ENCODE results near the gene PPIA. TPM values are rescaled to one million over a fixed set of nuclear protein-coding genes. Genes with fewer than 3 reads are reported as not detected.

PPIA gene
- total and polyA plus RNA-seq, 2 donors (not counting 1 experiment from before 2014, with no cell fraction given), result 807 to 1,498 TPM

DNA sequence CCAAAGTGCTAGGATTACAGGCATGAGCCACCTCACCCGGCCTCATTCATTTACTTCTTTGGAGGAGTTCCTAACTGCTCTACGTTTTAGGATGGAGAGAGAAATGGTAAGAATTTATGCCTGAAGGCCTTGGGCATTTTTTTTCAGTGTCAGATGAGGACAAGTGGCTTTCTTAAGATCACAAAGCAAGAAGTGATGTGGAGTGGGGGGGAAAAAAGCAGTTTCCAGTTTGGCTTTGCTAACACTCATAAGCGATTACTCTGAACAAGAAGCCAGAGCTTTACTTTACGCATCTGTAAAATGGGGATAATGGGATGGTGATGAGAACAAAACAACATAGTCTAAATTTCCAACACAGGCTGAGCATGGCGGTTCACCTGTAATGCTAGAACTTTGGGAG, 2.6 kb upstream of the PPIA start:
- peaks cover 13% of the 10 kb centered on the region for H4K20me1 ChIP-seq (ENCODE audit: control insufficient read depth, insufficient read depth, low read length, poor library complexity, severe bottlenecking)
- TF ChIP-seq, protein P1, sequence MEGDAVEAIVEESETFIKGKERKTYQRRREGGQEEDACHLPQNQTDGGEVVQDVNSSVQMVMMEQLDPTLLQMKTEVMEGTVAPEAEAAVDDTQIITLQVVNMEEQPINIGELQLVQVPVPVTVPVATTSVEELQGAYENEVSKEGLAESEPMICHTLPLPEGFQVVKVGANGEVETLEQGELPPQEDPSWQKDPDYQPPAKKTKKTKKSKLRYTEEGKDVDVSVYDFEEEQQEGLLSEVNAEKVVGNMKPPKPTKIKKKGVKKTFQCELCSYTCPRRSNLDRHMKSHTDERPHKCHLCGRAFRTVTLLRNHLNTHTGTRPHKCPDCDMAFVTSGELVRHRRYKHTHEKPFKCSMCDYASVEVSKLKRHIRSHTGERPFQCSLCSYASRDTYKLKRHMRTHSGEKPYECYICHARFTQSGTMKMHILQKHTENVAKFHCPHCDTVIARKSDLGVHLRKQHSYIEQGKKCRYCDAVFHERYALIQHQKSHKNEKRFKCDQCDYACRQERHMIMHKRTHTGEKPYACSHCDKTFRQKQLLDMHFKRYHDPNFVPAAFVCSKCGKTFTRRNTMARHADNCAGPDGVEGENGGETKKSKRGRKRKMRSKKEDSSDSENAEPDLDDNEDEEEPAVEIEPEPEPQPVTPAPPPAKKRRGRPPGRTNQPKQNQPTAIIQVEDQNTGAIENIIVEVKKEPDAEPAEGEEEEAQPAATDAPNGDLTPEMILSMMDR (IDR thresholded peaks at IDR 0.05), result no peak
- no peak for TF ChIP-seq EZH2 (IDR thresholded peaks at IDR 0.05; ENCODE audit: borderline replicate concordance, insufficient read depth, low read depth, low read length, poor library complexity, severe bottlenecking)
- no peaks in the 10 kb centered on the region for H3K27me3 Mint-ChIP-seq
- H3K4me2 ChIP-seq (replicated peaks; ENCODE audit: low read depth, low read length, poor library complexity, severe bottlenecking), result no peak overlapping the region
- H3K27ac Mint-ChIP-seq, result peak overlapping the region; percentile 41
- CTCF ChIA-PET, result no interaction called here
- no peak overlapping the region for H3K4me3 ChIP-seq (ENCODE audit: control extremely low read depth in 1 of 5, extremely low read depth in 1 of 5, insufficient read depth in 1 of 5, low read depth in 2 of 5, low read length in 4 of 5)
- 100% methylated on average over 2 of the region's 5 CpGs for WGBS (ENCODE audit: insufficient coverage)
- H3K9ac ChIP-seq (ENCODE audit: low read length), result no peak overlapping the region
- DNase-seq (no peak), ATAC-seq (ENCODE audit: low read depth) (no peak)
- no peak overlapping the region for H3K4me3 Mint-ChIP-seq
- H3K79me2 ChIP-seq (ENCODE audit: control insufficient read depth, insufficient read depth, low read length), result peaks cover 25% of the 10 kb centered on the region
- H3K27me3 ChIP-seq (replicated peaks in 1 of 4; ENCODE audit: control extremely low read depth in 1 of 4, control insufficient read depth in 3 of 4, insufficient read depth in 4 of 4, low read length in 3 of 4), result no peaks in the 10 kb centered on the region
- H3K4me1 ChIP-seq (ENCODE audit: control insufficient read depth in 2 of 2, insufficient read depth in 2 of 2, low read length in 2 of 2), result peaks cover 13 to 22% of the 10 kb centered on the region in 2 donors
- intact Hi-C loops (cut with micrococcal nuclease), result no loop called here
- H3K4me1 Mint-ChIP-seq, result peaks cover 27% of the 10 kb centered on the region
- peaks cover 3 to 9% of the 10 kb centered on the region in 2 experiments for H3K36me3 ChIP-seq (replicated peaks in 1 of 2; ENCODE audit: control extremely low read depth in 1 of 2, control insufficient read depth in 1 of 2, extremely low read depth in 1 of 2, insufficient read depth in 2 of 2, low read length in 1 of 2)
- H3K27ac ChIP-seq (ENCODE audit: low read length in 2 of 2), result no peak overlapping the region
- no peaks in the 10 kb centered on the region for H3K9me3 Mint-ChIP-seq (ENCODE audit: insufficient read depth)
- H3K9me3 ChIP-seq (ENCODE audit: control extremely low read depth in 1 of 3, control insufficient read depth in 2 of 3, insufficient read depth in 1 of 3, low read length in 2 of 3), result no peaks in the 10 kb centered on the region
- H2AFZ ChIP-seq (ENCODE audit: insufficient read depth, low read depth, low read length, poor library complexity, severe bottlenecking), result no peak overlapping the region
- POLR2A ChIA-PET, result no interaction called here

DNA sequence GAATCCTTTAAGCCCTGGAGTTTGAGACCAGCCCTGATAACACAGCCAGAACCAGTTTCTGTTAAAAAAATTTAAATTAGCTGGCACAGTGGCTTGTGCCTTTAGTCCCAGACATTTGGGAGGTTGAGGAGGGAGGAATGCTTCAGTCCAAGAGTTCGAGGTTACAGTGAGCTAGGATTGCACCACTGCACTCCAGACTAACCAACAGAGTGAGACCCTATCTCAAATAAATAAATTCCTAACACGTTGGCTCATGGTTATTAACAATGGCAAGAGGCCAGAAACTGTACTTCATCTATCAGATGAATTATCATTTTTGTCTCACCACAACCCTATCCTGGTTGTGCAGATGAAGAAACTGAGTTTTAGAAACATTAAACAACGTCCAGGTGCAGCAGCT, 2.1 kb upstream of the PPIA start:
- Mint-ChIP-seq H3K27me3 (no peaks in the 10 kb centered on the region), H3K4me1 (peaks cover 28% of the 10 kb centered on the region), H3K4me3 (no peak overlapping the region), H3K9me3 (ENCODE audit: insufficient read depth) (no peaks in the 10 kb centered on the region), H3K27ac (no peak overlapping the region)
- DNase-seq (no peak), ATAC-seq (ENCODE audit: low read depth) (no peak)
- intact Hi-C loops (cut with micrococcal nuclease), result no loop called here
- H2AFZ ChIP-seq (ENCODE audit: insufficient read depth, low read depth, low read length, poor library complexity, severe bottlenecking), result no peak overlapping the region
- peaks cover 27% of the 10 kb centered on the region for H3K79me2 ChIP-seq (ENCODE audit: control insufficient read depth, insufficient read depth, low read length)
- H3K9ac ChIP-seq (ENCODE audit: low read length), result no peak overlapping the region
- H3K36me3 ChIP-seq (replicated peaks in 1 of 2; ENCODE audit: control extremely low read depth in 1 of 2, control insufficient read depth in 1 of 2, extremely low read depth in 1 of 2, insufficient read depth in 2 of 2, low read length in 1 of 2), result peaks cover 4 to 13% of the 10 kb centered on the region in 2 experiments
- no peak overlapping the region for H3K4me3 ChIP-seq (ENCODE audit: control extremely low read depth in 1 of 5, extremely low read depth in 1 of 5, insufficient read depth in 1 of 5, low read depth in 2 of 5, low read length in 4 of 5)
- H4K20me1 ChIP-seq (ENCODE audit: control insufficient read depth, insufficient read depth, low read length, poor library complexity, severe bottlenecking), result peaks cover 14% of the 10 kb centered on the region
- no peak for TF ChIP-seq EZH2 (IDR thresholded peaks at IDR 0.05; ENCODE audit: borderline replicate concordance, insufficient read depth, low read depth, low read length, poor library complexity, severe bottlenecking)
- TF ChIP-seq, protein P1 (IDR thresholded peaks at IDR 0.05), result no peak
- ChIA-PET CTCF (no interaction called here), POLR2A (no interaction called here)
- H3K27me3 ChIP-seq (replicated peaks in 1 of 4; ENCODE audit: control extremely low read depth in 1 of 4, control insufficient read depth in 3 of 4, insufficient read depth in 4 of 4, low read length in 3 of 4), result no peaks in the 10 kb centered on the region
- H3K4me2 ChIP-seq (replicated peaks; ENCODE audit: low read depth, low read length, poor library complexity, severe bottlenecking), result no peak overlapping the region
- peaks cover 15 to 26% of the 10 kb centered on the region in 2 donors for H3K4me1 ChIP-seq (ENCODE audit: control insufficient read depth in 2 of 2, insufficient read depth in 2 of 2, low read length in 2 of 2)
- 80% methylated on average over 2 of the region's 3 CpGs for WGBS (ENCODE audit: insufficient coverage)
- no peak overlapping the region for H3K27ac ChIP-seq (ENCODE audit: low read length in 2 of 2)
- H3K9me3 ChIP-seq (ENCODE audit: control extremely low read depth in 1 of 3, control insufficient read depth in 2 of 3, insufficient read depth in 1 of 3, low read length in 2 of 3), result no peaks in the 10 kb centered on the region

Data from B cell (primary cell).